GM18498 (cell line): Measurements from ENCODE around the gene SPTLC2.
A peak's percentile ranks its signal among the peaks of the same experiment; 100 is the strongest.
"Not testable (repeated sequence)": the region's sequence is repeated elsewhere in the genome, so short reads cannot be mapped to it uniquely, and the experiment has no call there.

Experiments
- ATAC-seq: cut with Tn5 transposase; IDR thresholded peaks from one replicate; pipeline ENCODE4 v1.9.1; 2021; ENCODE audit warnings: mild to moderate bottlenecking, moderate library complexity; ENCODE audit not compliant: unreplicated experiment

The SPTLC2 gene

DNA sequence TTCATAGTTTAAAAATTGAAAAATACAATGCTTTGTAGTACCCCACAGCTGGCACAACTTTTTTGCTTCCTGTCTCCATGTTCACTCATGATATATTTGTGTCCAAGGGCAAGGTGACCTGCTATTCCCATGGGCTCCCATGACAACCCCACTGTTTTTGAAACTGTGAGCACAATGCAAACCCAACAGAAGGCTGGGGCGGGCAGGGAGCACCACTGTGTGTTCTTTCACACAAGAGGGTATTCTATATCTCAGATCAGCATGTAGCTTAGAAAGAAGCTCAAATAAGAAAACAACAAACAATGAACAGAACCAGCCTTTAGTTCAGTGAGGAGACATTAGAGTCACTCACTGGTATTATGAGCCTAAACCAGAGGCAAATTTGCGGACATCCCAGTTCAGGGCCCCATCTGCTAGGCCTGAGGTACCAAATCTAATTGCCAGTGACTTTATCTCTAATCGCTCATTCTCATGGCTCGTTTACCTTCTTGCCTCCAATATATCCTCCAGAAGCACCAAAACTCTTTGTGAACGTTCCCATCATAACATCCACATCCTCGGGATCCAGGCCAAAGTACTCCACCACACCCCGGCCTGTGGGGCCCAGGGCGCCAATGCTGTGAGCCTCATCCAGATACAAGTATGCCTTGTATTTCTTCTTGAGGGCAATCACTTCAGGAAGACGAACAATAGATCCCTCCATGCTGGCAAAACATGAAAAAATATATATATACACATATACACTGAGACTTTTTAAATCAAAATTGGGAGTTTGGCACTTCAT lies 61.4 kb downstream of the SPTLC2 start:
- ATAC-seq = peak; percentile 21

GRCh38 chr14:77554207-77554606 lies 62.2 kb downstream of the SPTLC2 start:
- ATAC-seq = peak; percentile 65

DNA sequence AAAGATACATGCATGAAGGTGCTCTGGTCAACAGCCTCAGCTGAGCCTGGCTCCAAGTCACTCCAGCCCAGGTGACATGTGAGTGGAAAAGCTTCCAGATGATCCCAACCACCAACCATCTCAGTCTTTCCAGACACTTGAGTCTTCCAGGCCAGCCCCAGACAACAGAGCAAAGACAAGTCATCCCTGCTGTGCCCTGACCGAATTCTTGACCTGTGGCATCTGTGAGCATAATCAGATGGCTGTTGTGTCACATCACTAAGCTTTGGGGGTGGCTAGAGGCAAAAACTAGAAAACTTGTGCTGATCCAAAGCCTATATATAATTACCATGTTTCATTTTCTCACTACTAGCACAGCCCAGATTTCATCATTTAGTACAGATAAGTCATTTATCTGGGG lies 67.0 kb downstream of the SPTLC2 start:
- no peak for ATAC-seq

DNA sequence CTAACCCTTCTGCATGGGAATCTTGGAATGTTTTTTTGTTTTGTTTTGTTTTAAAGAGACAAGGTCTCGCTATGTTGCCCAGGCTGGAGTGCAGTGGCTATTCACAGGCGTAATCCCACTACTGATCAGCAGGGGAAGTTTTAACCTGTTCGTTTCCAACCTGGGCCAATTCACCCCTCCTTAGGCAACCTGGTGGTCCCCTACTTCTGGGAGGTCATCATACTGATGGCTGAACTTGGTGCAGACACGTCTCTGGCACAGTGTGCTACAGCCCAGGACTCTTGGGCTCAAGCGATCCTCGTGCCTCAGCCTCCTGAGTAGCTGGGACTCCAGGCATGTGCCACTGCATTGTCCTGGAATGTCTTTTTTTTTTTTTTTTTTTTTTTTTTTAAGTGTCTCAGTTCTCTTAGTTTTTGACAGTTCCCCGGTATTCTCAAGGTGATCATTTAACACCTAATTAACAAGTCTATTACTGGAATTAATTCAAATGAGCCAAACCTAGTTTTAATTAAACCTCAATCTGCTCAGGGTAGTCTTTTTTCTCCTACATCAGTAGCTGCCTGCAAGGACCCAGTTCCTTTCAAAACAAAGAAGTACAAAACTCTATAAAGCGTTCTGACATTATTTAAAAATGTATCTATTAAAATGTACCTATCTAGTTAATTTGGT lies 68.8 kb downstream of the SPTLC2 start:
- ATAC-seq = no peak

- not testable (repeated sequence) for ATAC-seq
Observed at GRCh38 chr14:77545171-77545570, 71.3 kb downstream of the SPTLC2 start.

- ATAC-seq = no peak
Observed at GRCh38 chr14:77544571-77544970, 71.9 kb downstream of the SPTLC2 start.

GRCh38 chr14:77543637-77544334 lies 72.7 kb downstream of the SPTLC2 start:
- no peak for ATAC-seq

DNA sequence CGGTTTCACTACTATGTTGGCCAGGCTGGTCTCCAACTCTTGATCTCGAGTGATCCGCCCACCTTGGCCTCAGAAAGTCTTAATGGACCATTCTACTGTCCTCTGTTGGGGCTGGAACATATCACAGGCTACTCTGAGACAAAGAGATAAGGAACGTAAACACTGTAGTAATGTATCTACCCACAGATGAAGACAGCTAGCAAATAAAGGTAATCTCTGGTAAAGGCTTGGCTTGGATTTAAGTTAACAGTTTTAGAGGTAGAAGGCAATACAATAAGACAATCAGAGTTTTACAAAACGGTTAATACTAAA lies 73.2 kb downstream of the SPTLC2 start:
- ATAC-seq = no peak

GRCh38 chr14:77542421-77543239 lies 73.8 kb downstream of the SPTLC2 start:
- no peak for ATAC-seq

DNA sequence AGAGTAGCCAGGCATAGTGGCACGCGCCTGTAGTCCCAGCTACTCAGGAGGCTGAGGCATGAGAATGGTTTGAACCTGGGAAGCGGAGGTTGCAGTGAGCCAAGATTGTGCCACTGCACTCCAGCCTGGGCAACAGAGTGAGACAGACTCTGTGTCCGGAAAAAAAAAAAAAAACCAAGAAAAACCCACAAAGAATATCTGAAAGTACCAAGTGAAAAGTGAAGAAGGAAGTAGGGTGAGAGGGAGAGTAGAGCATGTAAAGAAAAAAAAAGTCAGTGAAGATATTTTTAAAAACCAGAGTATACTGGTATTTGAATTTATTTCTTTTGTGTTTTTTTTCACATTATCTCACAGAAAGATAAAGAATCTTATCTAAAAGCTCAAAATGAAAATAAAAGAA lies 74.5 kb downstream of the SPTLC2 start:
- ATAC-seq = peak; percentile 51

DNA sequence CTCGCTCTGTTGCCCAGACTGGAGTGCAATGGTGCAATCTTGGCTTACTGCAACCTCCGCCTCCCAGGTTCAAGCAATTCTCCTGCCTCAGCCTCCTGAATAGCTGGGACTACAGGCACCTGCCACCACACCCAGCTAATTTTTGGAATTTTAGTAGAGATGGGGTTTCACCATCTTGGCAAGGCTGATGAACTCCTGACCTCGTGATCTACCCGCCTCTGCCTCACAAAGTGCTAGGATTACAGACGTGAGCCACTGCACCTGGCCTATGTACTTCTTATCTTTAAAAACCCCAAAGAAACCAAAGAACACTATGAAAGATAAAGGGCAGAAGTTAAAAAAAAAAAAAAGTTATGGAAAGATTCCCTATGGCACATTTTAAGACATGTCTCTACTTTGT lies 79.5 kb downstream of the SPTLC2 start:
- not testable (repeated sequence) for ATAC-seq

- no peak for ATAC-seq
Observed at GRCh38 chr14:77531071-77531470, 85.4 kb downstream of the SPTLC2 start.

- ATAC-seq = no peak
Observed at GRCh38 chr14:77529963-77530362, 86.5 kb downstream of the SPTLC2 start.

- ATAC-seq = no peak
Observed at GRCh38 chr14:77529213-77529612, 87.2 kb downstream of the SPTLC2 start.

- ATAC-seq = not testable (repeated sequence)
Observed at GRCh38 chr14:77528701-77529100, 87.7 kb downstream of the SPTLC2 start.

GRCh38 chr14:77526266-77526665 lies 90.2 kb downstream of the SPTLC2 start:
- no peak for ATAC-seq

DNA sequence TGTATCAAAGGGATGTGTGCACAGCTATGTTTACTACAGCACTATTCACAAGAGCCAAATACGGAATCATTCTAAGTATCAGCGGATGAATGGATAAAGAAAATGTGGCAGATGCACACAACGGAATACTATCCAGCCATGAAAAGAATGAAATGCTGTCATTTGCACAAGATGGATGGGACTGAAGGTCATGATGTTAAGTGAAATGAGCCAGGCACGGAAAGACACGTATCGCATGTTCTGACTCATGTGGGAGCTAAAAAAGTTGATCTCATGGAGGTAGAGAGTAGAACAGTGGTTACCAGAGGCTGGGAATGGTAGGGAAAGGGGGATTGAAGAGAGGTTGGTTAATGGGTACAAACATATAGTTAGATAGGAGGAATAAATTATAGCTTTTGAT lies 91.9 kb downstream of the SPTLC2 start:
- no peak for ATAC-seq

DNA sequence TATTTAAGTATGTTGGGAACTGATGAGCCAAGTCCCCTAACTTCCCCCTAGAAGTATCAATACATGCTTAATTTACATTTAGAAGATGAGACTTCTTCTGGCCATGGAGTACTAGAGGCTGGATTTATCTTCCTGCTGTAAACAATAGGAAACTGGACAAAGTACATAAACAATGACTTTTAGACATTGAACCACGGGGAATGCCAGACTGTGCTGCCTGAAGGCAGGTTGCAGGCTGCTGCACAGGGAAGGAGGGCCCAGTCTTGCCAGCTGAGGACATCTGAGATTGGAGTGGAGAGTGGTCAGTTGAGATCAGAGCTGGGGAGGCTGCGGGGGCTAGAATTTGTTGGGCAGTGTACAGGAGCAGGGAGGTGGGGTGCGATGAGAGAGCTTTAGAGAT lies 93.3 kb downstream of the SPTLC2 start:
- no peak for ATAC-seq

- ATAC-seq = no peak
Observed at GRCh38 chr14:77520555-77520954, 95.9 kb downstream of the SPTLC2 start.

- ATAC-seq = no peak
Observed at GRCh38 chr14:77516126-77516525, 100.3 kb downstream of the SPTLC2 start.

GRCh38 chr14:77511486-77512162 lies 104.8 kb downstream of the SPTLC2 start:
- no peak for ATAC-seq
